K562 (cell line): Measurements from ENCODE around the gene MLANA. TPM values are rescaled to one million over a fixed set of nuclear protein-coding genes. Genes with fewer than 3 reads are reported as not detected.
A peak's percentile ranks its signal among the peaks of the same experiment; 100 is the strongest.

Source experiments
- ATF4 ChIP-seq: fragments of 450-650 bp; formaldehyde crosslinking; IDR thresholded peaks from 2 replicates; pipeline ENCODE4 v1.4.0; 2022; ENCODE audit warnings: mild to moderate bottlenecking, moderate library complexity
- CAMTA2 ChIP-seq: fragments of 250-450 bp; sonication (Bioruptor Pico); conservative IDR thresholded peaks from 2 replicates; pipeline ENCODE4 v1.5.1; 2022
- CC2D1A ChIP-seq: fragments of 450-650 bp; IDR thresholded peaks from 2 replicates; pipeline ENCODE4 v1.6.1; 2017; ENCODE audit warnings: mild to moderate bottlenecking
- CHCHD3 ChIP-seq: fragments of 250-450 bp; sonication (Bioruptor Pico); IDR thresholded peaks from 2 replicates; pipeline ENCODE4 v2.1.2; 2022; ENCODE audit warnings: mild to moderate bottlenecking
- ELK1 ChIP-seq: sonication (generic); formaldehyde crosslinking; IDR thresholded peaks from 2 replicates; pipeline ENCODE4 v1.8.1; 2022; ENCODE audit warnings: missing genetic modification reagents
- EP400 ChIP-seq: fragments of 450-650 bp; IDR thresholded peaks from 2 replicates; pipeline ENCODE4 v1.6.1; 2017; ENCODE audit warnings: antibody characterized with exemption, mild to moderate bottlenecking, moderate library complexity
- GATA2 ChIP-seq: sonication (generic); formaldehyde crosslinking; IDR thresholded peaks from 2 replicates; pipeline ENCODE4 v1.4.0; 2020; ENCODE audit warnings: mild to moderate bottlenecking, missing genetic modification reagents
- MAFF ChIP-seq: IDR thresholded peaks from 2 replicates; pipeline ENCODE4 v1.6.1; 2012; ENCODE audit warnings: low read length, improper control_type of control experiment
- MBD2 ChIP-seq: sonication (generic); IDR thresholded peaks from 2 replicates; pipeline ENCODE4 v1.6.1; 2016; ENCODE audit warnings: low read depth, borderline replicate concordance
- MCM7 ChIP-seq, 2 experiments: fragments of 450-650 bp; IDR thresholded peaks; 2 replicates each; pipeline ENCODE4 v1.6.1; 2016 to 2018
- MYC ChIP-seq, 2 experiments: fragments of 250-450 bp in 1 of 2; sonication (Bioruptor Pico) in 1 of 2; IDR thresholded peaks; 2 replicates each; pipeline versions ENCODE4 v1.5.1 to v1.6.1; 2012 to 2021; ENCODE audit warnings: low read depth in 2 of 2, borderline replicate concordance in 1 of 2, improper control_type of control experiment in 1 of 2, low read length in 1 of 2, mild to moderate bottlenecking in 1 of 2, moderate library complexity in 1 of 2
- PML ChIP-seq: IDR thresholded peaks from 2 replicates; pipeline ENCODE4 v1.6.1; 2012; ENCODE audit warnings: low read length, inconsistent platforms
- TEAD4 ChIP-seq, 2 experiments: sonication (generic) in 1 of 2; formaldehyde crosslinking in 1 of 2; IDR thresholded peaks; 2 replicates each; pipeline versions ENCODE4 v1.6.1 to v1.8.0; 2012 to 2022; ENCODE audit warnings: borderline replicate concordance in 1 of 2, inconsistent platforms in 1 of 2, low read length in 1 of 2, mild to moderate bottlenecking in 1 of 2, missing genetic modification reagents in 1 of 2
- ZBTB49 ChIP-seq: sonication (generic); formaldehyde crosslinking; IDR thresholded peaks from 2 replicates; pipeline ENCODE4 v1.8.0; 2022; ENCODE audit warnings: missing genetic modification reagents, mild to moderate bottlenecking, borderline replicate concordance
- ZNF277 ChIP-seq: fragments of 250-450 bp; sonication (Bioruptor Pico); IDR thresholded peaks from 2 replicates; pipeline ENCODE4 v1.8.0; 2022; ENCODE audit warnings: inconsistent platforms, mild to moderate bottlenecking, moderate library complexity, borderline replicate concordance
- ZNF445 ChIP-seq: fragments of 250-450 bp; sonication (Bioruptor Pico); IDR thresholded peaks from 2 replicates; pipeline ENCODE4 v1.4.0; 2020; ENCODE audit warnings: low read depth, mild to moderate bottlenecking, moderate library complexity
- ZNF449 ChIP-seq: fragments of 250-450 bp; sonication (Bioruptor Pico); IDR thresholded peaks from 2 replicates; pipeline ENCODE4 v1.8.0; 2022; ENCODE audit warnings: moderate library complexity, mild to moderate bottlenecking, inconsistent platforms
- ZNF76 ChIP-seq: fragments of 250-450 bp; sonication (Bioruptor Pico); IDR thresholded peaks from 2 replicates; pipeline ENCODE4 v1.4.0; 2020; ENCODE audit warnings: mild to moderate bottlenecking, moderate library complexity, borderline replicate concordance
- ZNF830 ChIP-seq: fragments of 250-450 bp; sonication (Bioruptor Pico); IDR thresholded peaks from 2 replicates; pipeline ENCODE4 v1.5.0; 2021; ENCODE audit warnings: mild to moderate bottlenecking
- polyA plus RNA-seq, 8 experiments: library from polyadenylated mRNA; depleted of rRNA in 4 of 8; stranded (reverse) in 5 of 8; unstranded in 3 of 8; fragments of >200 nt; fragmentation: Nextera tagmentation in 2 of 8; fragmentation: Illumina TruSeq in 1 of 8; extraction: Ambion mirVana in 2 of 8; extraction: Trizol in 1 of 8; gene quantifications; 2 replicates each; pipeline versions ENCODE4 v1.2.1 to v1.2.3, GENCODE V29; 2011 to 2014; ENCODE audit warnings: inconsistent platforms in 1 of 8, missing spikeins in 1 of 8
- total RNA-seq, 7 experiments: library from RNA; depleted of rRNA in 6 of 7; stranded (reverse); fragments of >200 nt in 6 of 7; fragmentation: Illumina TruSeq in 2 of 7; extraction: Trizol in 2 of 7; gene quantifications; 2 replicates each; pipeline versions ENCODE4 v1.2.1 to v1.2.3, GENCODE V29; 2011 to 2021; ENCODE audit warnings: low replicate concordance in 1 of 7

The MLANA gene
- total and polyA plus RNA-seq, 9 of the 15 experiments (the other 6 are each of a cell fraction or from before 2014, with no cell fraction given): not detected

GRCh38 chr9:5879419-5880181 lies 11.1 kb upstream of the MLANA start (continued):
- TF ChIP-seq ELK1 (CRISPR knock-in tag): no peak
- TF ChIP-seq ZNF76 (CRISPR knock-in tag): no peak
- TF ChIP-seq TEAD4 (IDR thresholded peaks at IDR 0.05; ENCODE audit: low read length): peak; percentile 94
- no peak for TF ChIP-seq TEAD4 (CRISPR knock-in tag; IDR thresholded peaks at IDR 0.05; ENCODE audit: borderline replicate concordance)
- no peak for TF ChIP-seq ZNF830 (CRISPR knock-in tag)
- no peak for TF ChIP-seq ZNF277 (CRISPR knock-in tag)
- TF ChIP-seq MYC (IDR thresholded peaks at IDR 0.05; ENCODE audit: low read depth, low read length): peak; percentile 54
- TF ChIP-seq MYC (CRISPR knock-in tag; IDR thresholded peaks at IDR 0.05; ENCODE audit: borderline replicate concordance, low read depth): no peak
- TF ChIP-seq ZNF449 (CRISPR knock-in tag): no peak
- peak; percentile 83 for TF ChIP-seq GATA2 (CRISPR knock-in tag)
- no peak for TF ChIP-seq ATF4 (CRISPR knock-in tag)
- no peak for TF ChIP-seq ZBTB49 (CRISPR knock-in tag)
- TF ChIP-seq CC2D1A: no peak
- TF ChIP-seq MBD2: peak; percentile 61; the same call in 1 of the 2 replicates
- no peak for TF ChIP-seq MAFF
- no peak for TF ChIP-seq CAMTA2 (CRISPR knock-in tag)
- peak; percentile 76 for TF ChIP-seq EP400
- TF ChIP-seq ZNF445 (CRISPR knock-in tag): no peak
- no peak for TF ChIP-seq MCM7 (IDR thresholded peaks at IDR 0.05)
- TF ChIP-seq PML: peak; percentile 58
- no peak for TF ChIP-seq CHCHD3 (CRISPR knock-in tag)
